B cell (primary cell): ENCODE measurements around the gene FGD4. TPM values are rescaled to one million over a fixed set of nuclear protein-coding genes. Genes with fewer than 3 reads are reported as not detected.
A peak's percentile ranks its signal among the peaks of the same experiment; 100 is the strongest.

Experiments used
- ATAC-seq: fragments of 200-7000 bp; cut with Tn5 transposase; one replicate; pipeline ENCODE4 v1.10.0; 2021; ENCODE audit warnings: low read depth, mild to moderate bottlenecking, moderate number of reproducible peaks, moderate library complexity
- CTCF ChIA-PET: fragments of 350-600 bp; sonication (Branson Sonifier 250); formaldehyde crosslinking; loops from one replicate; lab custom pipeline; 2021; ENCODE audit warnings: antibody characterized with exemption, inconsistent platforms; lab: Charles Lee
- POLR2A ChIA-PET: fragments of 350-600 bp; sonication (Branson Sonifier 250); formaldehyde crosslinking; loops from one replicate; lab custom pipeline; 2021; ENCODE audit warnings: antibody characterized with exemption; lab: Charles Lee
- DNase-seq: peaks from one replicate; pipeline ENCODE4 v3.0.0; 2013
- H2AFZ ChIP-seq: 2 replicates; pipeline ENCODE4 v1.6.1; 2012; ENCODE audit warnings: mild to moderate bottlenecking, low read depth, low read length; ENCODE audit not compliant: insufficient read depth, poor library complexity, severe bottlenecking
- H3K27ac ChIP-seq, 2 donors: 1 replicate in 1 of 2; 2 replicates in 1 of 2; pipeline ENCODE4 v1.5.1; 2012 to 2013; ENCODE audit warnings: low read length in 2 of 2, mild to moderate bottlenecking in 2 of 2, moderate library complexity in 1 of 2
- H3K27me3 ChIP-seq, 4 experiments: fragments of 200-600 bp in 1 of 4; sonication (generic) in 1 of 4; replicated peaks in 1 of 4; 1 replicate in 2 of 4; 2 replicates in 2 of 4; pipeline versions ENCODE4 v1.6.1 to v1.7.0; 2013 to 2016; ENCODE audit warnings: low read length in 3 of 4, mild to moderate bottlenecking in 2 of 4, mixed read lengths in 1 of 4, moderate library complexity in 1 of 4; ENCODE audit not compliant: insufficient read depth in 4 of 4, control insufficient read depth in 3 of 4; ENCODE audit errors: control extremely low read depth in 1 of 4
- H3K36me3 ChIP-seq, 2 experiments: replicated peaks in 1 of 2; 1 replicate in 1 of 2; 2 replicates in 1 of 2; pipeline versions ENCODE4 v1.6.1 to v1.7.1; 2013; ENCODE audit warnings: low read length in 1 of 2; ENCODE audit not compliant: insufficient read depth in 2 of 2, control insufficient read depth in 1 of 2; ENCODE audit errors: control extremely low read depth in 1 of 2, extremely low read depth in 1 of 2
- H3K4me1 ChIP-seq, 2 donors: fragments of 200-600 bp in 1 of 2; sonication (generic) in 1 of 2; 1 replicate in 1 of 2; 2 replicates in 1 of 2; pipeline versions ENCODE4 v1.5.1 to v1.6.1; 2013 to 2017; ENCODE audit warnings: low read length in 2 of 2; ENCODE audit not compliant: control insufficient read depth in 2 of 2, insufficient read depth in 2 of 2
- H3K4me2 ChIP-seq: replicated peaks from 2 replicates; pipeline ENCODE3; 2012; ENCODE audit warnings: mild to moderate bottlenecking, low read depth, low read length; ENCODE audit not compliant: poor library complexity, severe bottlenecking
- H3K4me3 ChIP-seq, 5 experiments: fragments of 200-600 bp in 1 of 5; sonication (generic) in 1 of 5; 1 replicate in 3 of 5; 2 replicates in 2 of 5; pipeline versions ENCODE4 v1.5.1 to v1.7.0; 2011 to 2016; ENCODE audit warnings: low read length in 4 of 5, mild to moderate bottlenecking in 4 of 5, low read depth in 2 of 5, control low read depth in 1 of 5, moderate library complexity in 1 of 5; ENCODE audit not compliant: insufficient read depth in 1 of 5; ENCODE audit errors: control extremely low read depth in 1 of 5, extremely low read depth in 1 of 5
- H3K79me2 ChIP-seq: fragments of 200-600 bp; sonication (generic); one replicate; pipeline ENCODE4 v1.6.0; 2016; ENCODE audit warnings: low read length; ENCODE audit not compliant: control insufficient read depth, insufficient read depth
- H3K9ac ChIP-seq: fragments of 200-600 bp; sonication (generic); 2 replicates; pipeline ENCODE4 v1.6.1; 2017; ENCODE audit warnings: mild to moderate bottlenecking, low read length, moderate library complexity
- H3K9me3 ChIP-seq, 3 donors: one replicate each; pipeline versions ENCODE4 v1.6.1 to v1.7.1; 2013; ENCODE audit warnings: low read length in 2 of 3; ENCODE audit not compliant: control insufficient read depth in 2 of 3, insufficient read depth in 1 of 3; ENCODE audit errors: control extremely low read depth in 1 of 3
- H4K20me1 ChIP-seq: 2 replicates; pipeline ENCODE4 v1.6.0; 2012; ENCODE audit warnings: mild to moderate bottlenecking, low read length; ENCODE audit not compliant: insufficient read depth, control insufficient read depth, poor library complexity, severe bottlenecking
- H3K27ac Mint-ChIP-seq: one replicate; pipeline ENCODE4 v1.8.0; 2021; ENCODE audit warnings: mixed read lengths
- H3K27me3 Mint-ChIP-seq: one replicate; pipeline ENCODE4 v1.8.0; 2021; ENCODE audit warnings: mixed read lengths
- H3K4me1 Mint-ChIP-seq: one replicate; pipeline ENCODE4 v1.8.0; 2021; ENCODE audit warnings: mixed read lengths
- H3K4me3 Mint-ChIP-seq: one replicate; pipeline ENCODE4 v1.8.0; 2021; ENCODE audit warnings: mixed read lengths
- H3K9me3 Mint-ChIP-seq: one replicate; pipeline ENCODE4 v1.8.0; 2022; ENCODE audit warnings: mixed read lengths; ENCODE audit not compliant: insufficient read depth
- EZH2 ChIP-seq: IDR thresholded peaks from 2 replicates; pipeline ENCODE4 v1.6.1; 2012; ENCODE audit warnings: borderline replicate concordance, low read depth, mild to moderate bottlenecking, moderate library complexity, low read length; ENCODE audit not compliant: insufficient read depth, poor library complexity, severe bottlenecking
- WGBS: methylation state at CpG from one replicate; pipeline ENCODE4 v1.1.5; 2013; ENCODE audit warnings: missing lambda C conversion rate; ENCODE audit not compliant: insufficient coverage; 5-methylcytosine and 5-hydroxymethylcytosine counted together
- intact Hi-C: fragments of 100-400 bp; cut with micrococcal nuclease; formaldehyde crosslinking; loops from one replicate; pipeline ENCODE4 v1.10.0; 2022
- polyA plus RNA-seq: library from polyadenylated mRNA; depleted of rRNA; stranded (reverse); fragments of >200 nt; gene quantifications from 2 replicates; pipeline ENCODE4 v1.2.3, GENCODE V29; 2012
- total RNA-seq, 2 donors: library from RNA; stranded (reverse); fragments of 120-200 nt in 1 of 2; gene quantifications; 1 replicate in 1 of 2; 2 replicates in 1 of 2; pipeline versions ENCODE4 v1.2.3 to v1.2.4, GENCODE V29; 2013 to 2022
- TF ChIP-seq, protein P1 (sequence below): fragments of 200-600 bp; IDR thresholded peaks from one replicate; pipeline ENCODE4 v1.8.0; 2022; ENCODE audit warnings: antibody characterized with exemption, mild to moderate bottlenecking

FGD4 gene
- total and polyA plus RNA-seq, 2 donors (not counting 1 experiment from before 2014, with no cell fraction given): 2.1 to 2.8 TPM

DNA sequence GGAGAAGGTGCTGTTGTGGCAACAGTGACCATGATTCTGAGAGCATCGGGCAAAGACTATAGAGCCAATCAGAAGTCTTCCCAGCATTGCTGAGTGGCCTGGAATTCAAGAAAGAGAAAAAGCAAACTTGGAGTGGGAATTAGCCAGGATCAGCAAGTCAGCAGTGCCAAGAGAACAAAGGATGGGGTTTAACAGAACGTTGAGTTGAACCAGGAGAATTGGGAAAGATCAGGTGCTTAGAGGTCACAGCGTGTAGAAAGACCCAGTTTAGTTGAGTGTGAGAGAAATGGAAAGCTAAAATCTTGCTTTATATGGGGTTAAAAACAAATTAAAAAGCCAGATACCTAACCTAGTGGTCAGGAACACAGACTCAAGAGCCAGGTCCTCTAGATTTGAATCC lies 189.2 kb downstream of the FGD4 start:
- TF ChIP-seq, protein P1, sequence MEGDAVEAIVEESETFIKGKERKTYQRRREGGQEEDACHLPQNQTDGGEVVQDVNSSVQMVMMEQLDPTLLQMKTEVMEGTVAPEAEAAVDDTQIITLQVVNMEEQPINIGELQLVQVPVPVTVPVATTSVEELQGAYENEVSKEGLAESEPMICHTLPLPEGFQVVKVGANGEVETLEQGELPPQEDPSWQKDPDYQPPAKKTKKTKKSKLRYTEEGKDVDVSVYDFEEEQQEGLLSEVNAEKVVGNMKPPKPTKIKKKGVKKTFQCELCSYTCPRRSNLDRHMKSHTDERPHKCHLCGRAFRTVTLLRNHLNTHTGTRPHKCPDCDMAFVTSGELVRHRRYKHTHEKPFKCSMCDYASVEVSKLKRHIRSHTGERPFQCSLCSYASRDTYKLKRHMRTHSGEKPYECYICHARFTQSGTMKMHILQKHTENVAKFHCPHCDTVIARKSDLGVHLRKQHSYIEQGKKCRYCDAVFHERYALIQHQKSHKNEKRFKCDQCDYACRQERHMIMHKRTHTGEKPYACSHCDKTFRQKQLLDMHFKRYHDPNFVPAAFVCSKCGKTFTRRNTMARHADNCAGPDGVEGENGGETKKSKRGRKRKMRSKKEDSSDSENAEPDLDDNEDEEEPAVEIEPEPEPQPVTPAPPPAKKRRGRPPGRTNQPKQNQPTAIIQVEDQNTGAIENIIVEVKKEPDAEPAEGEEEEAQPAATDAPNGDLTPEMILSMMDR: no peak
- TF ChIP-seq EZH2: no peak
- intact Hi-C loops: no loop called here
- Mint-ChIP-seq H3K27me3 (no peaks in the 10 kb centered on the region), H3K9me3 (no peaks in the 10 kb centered on the region), H3K4me3 (no peak overlapping the region), H3K4me1 (peaks cover 27% of the 10 kb centered on the region), H3K27ac (no peak overlapping the region)
- Histone ChIP-seq H3K9ac (no peak overlapping the region), H2AFZ (no peak overlapping the region), H3K36me3 (no peaks in the 10 kb centered on the region), H4K20me1 (no peaks in the 10 kb centered on the region), H3K4me3 (no peak overlapping the region), H3K4me1 (peaks cover 0 to 11% of the 10 kb centered on the region in 2 donors), H3K79me2 (no peaks in the 10 kb centered on the region), H3K27ac (no peak overlapping the region), H3K9me3 (no peaks in the 10 kb centered on the region), H3K27me3 (no peaks in the 10 kb centered on the region), H3K4me2 (no peak overlapping the region)
- ChIA-PET POLR2A (no interaction called here), CTCF (interaction anchor here (1.1 kb wide), 1 partner anchor 167 kb away, joined by 3 read pairs; the partner anchor contains the start of gene YARS2)
- WGBS: 94% methylated on average over 2 of the region's 3 CpGs
- ATAC-seq (no peak), DNase-seq (no peak)

GRCh38 chr12:32589165-32589865 lies 190.0 kb downstream of the FGD4 start:
- Histone ChIP-seq H3K9ac (no peak overlapping the region), H3K27me3 (no peaks in the 10 kb centered on the region), H2AFZ (peak overlapping the region; percentile 17), H4K20me1 (no peaks in the 10 kb centered on the region), H3K4me2 (no peak overlapping the region), H3K36me3 (no peaks in the 10 kb centered on the region), H3K79me2 (no peaks in the 10 kb centered on the region), H3K27ac (peak overlapping the region in 1 of 2 donors; percentile 46), H3K4me3 (no peak overlapping the region), H3K9me3 (no peaks in the 10 kb centered on the region), H3K4me1 (peaks cover 0 to 11% of the 10 kb centered on the region in 2 donors)
- intact Hi-C loops: no loop called here
- H3K9me3 Mint-ChIP-seq: no peaks in the 10 kb centered on the region
- H3K27me3 Mint-ChIP-seq: no peaks in the 10 kb centered on the region
- ChIA-PET POLR2A (no interaction called here), CTCF (interaction anchor here (0.7 to 1.1 kb wide), 2 partner anchors 166 to 1880 kb away, joined by 3 read pairs; partner anchors contain the start of gene YARS2)
- TF ChIP-seq, protein P1: no peak
- no peak for TF ChIP-seq EZH2
- peaks cover 27% of the 10 kb centered on the region for H3K4me1 Mint-ChIP-seq
- ATAC-seq: no peak
- no CpG with 5 or more reads among the region's 4 CpGs for WGBS
- no peak for DNase-seq
- H3K4me3 Mint-ChIP-seq: no peak overlapping the region
- no peak overlapping the region for H3K27ac Mint-ChIP-seq
